Measurements from ENCODE around the gene NRG4.
"Not testable (repeated sequence)": the region's sequence is repeated elsewhere in the genome, so short reads cannot be mapped to it uniquely, and the experiment has no call there.

Gene NRG4

GRCh38 chr15:75927601-75928000, 84.6 kb downstream of the NRG4 start:
- no peak for DNase-seq (ENCODE audit: low spot score)

DNA sequence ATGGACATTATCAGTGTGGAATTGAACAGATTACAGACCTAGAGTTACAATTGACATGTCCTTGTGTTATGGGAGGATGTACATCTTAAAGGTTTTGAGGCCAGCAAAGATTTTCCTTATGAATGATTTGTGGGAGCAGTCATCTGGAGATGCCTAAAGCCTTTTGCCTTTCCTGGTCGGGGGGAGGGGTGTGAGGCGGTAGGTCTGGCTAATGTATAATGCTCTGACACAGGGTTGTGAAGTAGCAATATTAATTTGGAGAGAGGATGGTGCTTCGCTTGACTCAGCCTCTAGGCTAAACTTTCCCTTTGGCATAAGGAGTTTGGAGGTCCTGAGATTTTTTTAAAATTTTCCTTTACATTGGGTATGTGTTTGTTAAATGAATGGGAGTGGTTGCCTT, 85.3 kb downstream of the NRG4 start:
- no peak for DNase-seq (ENCODE audit: low spot score)

- DNase-seq (ENCODE audit: low spot score): no peak
These were observed 86.8 kb downstream of the NRG4 start for GRCh38 chr15:75925440-75925839.

- no peak for DNase-seq (ENCODE audit: low spot score)
These were observed 87.6 kb downstream of the NRG4 start for GRCh38 chr15:75924576-75924975.

DNA sequence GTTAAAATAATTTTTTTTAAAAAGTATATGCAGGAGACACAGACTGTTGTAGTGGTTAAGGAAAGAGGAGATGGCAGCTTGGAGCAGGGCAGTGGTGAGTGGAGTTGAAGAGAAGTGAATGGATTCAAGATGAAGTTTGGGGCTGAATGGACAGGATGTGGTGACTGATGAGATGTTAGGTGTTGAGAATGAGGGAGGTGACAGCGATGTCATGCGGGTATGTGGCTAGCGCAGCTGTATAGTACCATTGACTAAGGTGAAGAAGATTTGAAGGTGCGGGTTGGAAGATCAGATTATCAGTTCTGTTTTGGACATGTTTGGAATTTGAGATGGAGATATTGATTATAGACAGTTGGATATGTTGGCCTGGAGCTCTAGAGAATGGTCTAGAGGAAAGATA, 88.5 kb downstream of the NRG4 start:
- DNase-seq (ENCODE audit: low spot score): no peak

- DNase-seq (ENCODE audit: low spot score): peak; percentile 20
These were observed 90.2 kb downstream of the NRG4 start for GRCh38 chr15:75921732-75922703.

- DNase-seq (ENCODE audit: low spot score): no peak
These were observed 92.1 kb downstream of the NRG4 start for GRCh38 chr15:75920079-75920478.

- no peak for DNase-seq (ENCODE audit: low spot score)
These were observed 94.1 kb downstream of the NRG4 start for GRCh38 chr15:75918135-75918534.

DNA sequence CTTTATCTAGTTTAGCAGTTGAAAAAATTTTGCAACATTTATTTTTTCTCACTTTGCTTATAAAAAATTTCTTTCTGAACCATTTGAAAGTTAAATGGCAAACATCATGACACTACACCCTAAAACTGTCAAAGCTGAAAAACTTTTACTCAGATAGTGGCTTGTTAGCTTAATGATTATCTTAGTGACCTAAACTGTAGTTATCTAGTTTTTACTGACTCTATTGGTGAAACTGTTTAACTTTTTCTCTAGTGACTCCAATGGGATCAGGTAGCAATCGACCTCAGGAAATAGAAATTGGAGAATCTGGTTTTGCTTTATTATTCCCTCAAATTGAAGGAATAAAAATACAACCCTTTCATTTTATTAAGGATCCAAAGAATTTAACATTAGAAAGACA, 95.2 kb downstream of the NRG4 start:
- peak; percentile 12 for DNase-seq (ENCODE audit: low spot score)

- DNase-seq (ENCODE audit: low spot score): not testable (repeated sequence)
These were observed 101.9 kb downstream of the NRG4 start for GRCh38 chr15:75910355-75910754.

DNA sequence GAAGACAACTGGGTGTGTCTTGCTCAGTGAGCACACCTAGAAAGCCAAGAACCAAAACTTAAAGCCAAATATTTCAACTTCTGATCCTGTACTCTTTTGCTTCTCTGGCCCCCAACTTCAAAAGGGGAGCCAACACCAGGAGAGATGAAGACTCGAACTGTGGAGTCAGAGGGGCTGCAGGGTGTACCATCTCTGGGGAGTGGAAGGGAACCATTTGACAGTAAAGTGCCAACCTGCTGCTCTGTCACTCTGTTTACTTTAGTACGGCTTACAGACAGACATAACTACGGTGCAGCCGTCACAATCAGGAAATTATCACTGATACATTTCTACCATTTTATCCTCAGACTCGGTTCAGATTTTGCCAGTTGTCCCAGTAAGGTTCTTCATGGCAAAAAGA, 107.0 kb downstream of the NRG4 start:
- DNase-seq (ENCODE audit: low spot score): no peak

DNA sequence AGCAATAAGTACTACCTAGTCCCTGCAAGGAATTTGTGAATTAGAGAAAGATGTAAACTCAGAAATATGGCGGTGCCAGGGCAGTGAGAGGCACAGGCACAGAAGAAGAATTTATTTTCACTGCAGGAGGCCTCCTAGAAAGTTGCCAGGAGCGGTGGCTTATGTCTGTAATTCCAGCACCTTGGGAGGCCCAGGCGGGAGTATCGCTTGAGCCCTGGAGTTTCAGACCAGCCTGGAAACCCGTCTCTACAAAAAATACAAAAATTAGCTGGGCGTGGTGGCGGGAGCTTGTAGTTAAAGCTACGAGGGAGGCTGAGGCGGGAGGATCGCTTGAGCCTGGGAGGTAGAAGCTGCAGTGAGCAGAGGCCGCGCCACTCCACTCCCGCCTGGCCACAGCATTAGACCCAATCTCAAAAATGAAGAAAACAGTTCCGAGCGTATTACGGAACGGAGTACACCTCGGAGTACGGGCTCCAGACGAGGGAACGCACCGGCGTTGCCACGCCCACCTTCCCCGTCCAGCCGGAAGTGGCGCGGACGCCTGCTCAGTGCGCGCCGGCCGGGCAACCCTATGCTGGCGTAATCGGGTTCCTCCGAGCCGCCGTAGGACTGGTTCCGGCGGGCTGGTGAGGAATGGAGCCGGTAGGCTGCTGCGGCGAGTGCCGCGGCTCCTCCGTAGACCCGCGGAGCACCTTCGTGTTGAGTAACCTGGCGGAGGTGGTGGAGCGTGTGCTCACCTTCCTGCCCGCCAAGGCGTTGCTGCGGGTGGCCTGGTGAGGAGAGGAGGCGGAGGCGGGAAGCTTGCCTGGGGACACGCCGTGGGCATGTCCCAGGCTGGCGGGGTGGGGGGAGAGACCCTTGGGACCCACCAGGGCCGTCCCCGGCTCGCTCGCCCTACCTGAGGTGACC, 108.6 kb downstream of the NRG4 start, which contains the start of gene FBXO22:
TSS of gene FBXO22 (plus strand) at position 548 of the 909 bp plus-strand sequence. CDS start at position 634, 86 bp downstream.
- peak; percentile 83 for DNase-seq (ENCODE audit: low spot score)

DNA sequence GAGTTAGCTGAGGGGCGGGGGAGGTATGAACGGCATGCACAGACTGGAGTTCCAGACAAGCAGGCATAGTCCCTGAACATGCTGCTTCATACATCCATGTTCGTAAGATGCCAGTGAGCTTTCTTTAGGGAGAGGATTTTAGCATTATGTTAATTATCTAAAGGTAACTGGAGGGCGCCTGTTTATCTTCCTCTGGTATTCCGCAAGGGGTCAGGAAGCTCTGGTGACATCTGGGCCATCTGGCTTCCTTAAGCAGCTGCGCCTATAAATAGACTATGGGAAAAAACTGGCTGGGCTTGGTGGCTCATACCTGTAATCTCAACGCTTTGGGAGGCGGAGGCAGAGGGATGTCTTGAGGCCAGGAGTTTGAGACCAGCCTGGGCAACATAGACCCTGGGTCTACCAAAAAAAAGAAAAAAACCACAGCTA, 110.1 kb downstream of the NRG4 start:
- peak; percentile 22 for DNase-seq (ENCODE audit: low spot score)

GRCh38 chr15:75900577-75900976, 111.6 kb downstream of the NRG4 start:
- no peak for DNase-seq (ENCODE audit: low spot score)

- no peak for DNase-seq (ENCODE audit: low spot score)
These were observed 116.5 kb downstream of the NRG4 start for GRCh38 chr15:75895731-75896130.

- no peak for DNase-seq (ENCODE audit: low spot score)
These were observed 120.3 kb downstream of the NRG4 start for GRCh38 chr15:75891895-75892294.

All from HuH-7 (cell line).